ENCODE measurements around the gene KLB.

DNA sequence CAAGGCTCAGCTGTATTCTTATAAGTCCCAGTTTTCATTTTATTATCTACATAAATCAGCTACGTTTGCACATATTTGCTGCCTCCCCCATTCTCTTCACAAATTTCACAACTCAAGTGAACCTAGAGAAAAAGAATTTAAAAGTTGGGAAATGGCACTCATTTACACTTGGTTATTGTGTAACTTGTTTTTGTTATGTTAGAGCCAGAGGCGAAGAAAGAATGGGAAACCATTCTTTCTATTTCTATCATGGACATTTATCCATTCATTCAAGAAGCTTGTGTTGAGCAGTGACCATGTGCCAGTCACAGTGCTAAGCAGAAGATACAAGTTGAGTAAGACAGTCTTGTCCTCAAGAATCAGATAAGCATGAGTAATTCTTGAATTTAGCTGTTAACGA, 65.7 kb downstream of the KLB start:
- TF ChIP-seq POLR2AphosphoS5 (IDR thresholded peaks at IDR 0.05; ENCODE audit: low read depth, low read length) (no peak), TAF1 (IDR thresholded peaks at IDR 0.05; ENCODE audit: borderline replicate concordance, insufficient read depth, low read length) (no peak)
- TF ChIP-seq, protein P1, sequence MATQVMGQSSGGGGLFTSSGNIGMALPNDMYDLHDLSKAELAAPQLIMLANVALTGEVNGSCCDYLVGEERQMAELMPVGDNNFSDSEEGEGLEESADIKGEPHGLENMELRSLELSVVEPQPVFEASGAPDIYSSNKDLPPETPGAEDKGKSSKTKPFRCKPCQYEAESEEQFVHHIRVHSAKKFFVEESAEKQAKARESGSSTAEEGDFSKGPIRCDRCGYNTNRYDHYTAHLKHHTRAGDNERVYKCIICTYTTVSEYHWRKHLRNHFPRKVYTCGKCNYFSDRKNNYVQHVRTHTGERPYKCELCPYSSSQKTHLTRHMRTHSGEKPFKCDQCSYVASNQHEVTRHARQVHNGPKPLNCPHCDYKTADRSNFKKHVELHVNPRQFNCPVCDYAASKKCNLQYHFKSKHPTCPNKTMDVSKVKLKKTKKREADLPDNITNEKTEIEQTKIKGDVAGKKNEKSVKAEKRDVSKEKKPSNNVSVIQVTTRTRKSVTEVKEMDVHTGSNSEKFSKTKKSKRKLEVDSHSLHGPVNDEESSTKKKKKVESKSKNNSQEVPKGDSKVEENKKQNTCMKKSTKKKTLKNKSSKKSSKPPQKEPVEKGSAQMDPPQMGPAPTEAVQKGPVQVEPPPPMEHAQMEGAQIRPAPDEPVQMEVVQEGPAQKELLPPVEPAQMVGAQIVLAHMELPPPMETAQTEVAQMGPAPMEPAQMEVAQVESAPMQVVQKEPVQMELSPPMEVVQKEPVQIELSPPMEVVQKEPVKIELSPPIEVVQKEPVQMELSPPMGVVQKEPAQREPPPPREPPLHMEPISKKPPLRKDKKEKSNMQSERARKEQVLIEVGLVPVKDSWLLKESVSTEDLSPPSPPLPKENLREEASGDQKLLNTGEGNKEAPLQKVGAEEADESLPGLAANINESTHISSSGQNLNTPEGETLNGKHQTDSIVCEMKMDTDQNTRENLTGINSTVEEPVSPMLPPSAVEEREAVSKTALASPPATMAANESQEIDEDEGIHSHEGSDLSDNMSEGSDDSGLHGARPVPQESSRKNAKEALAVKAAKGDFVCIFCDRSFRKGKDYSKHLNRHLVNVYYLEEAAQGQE (IDR thresholded peaks at IDR 0.05; ENCODE audit: insufficient read depth in 1 of 2, low read depth in 2 of 2, low read length in 2 of 2) = no peak

All from PFSK-1 (cell line).